ENCODE results near the gene FBXO42. TPM values are rescaled to one million over a fixed set of nuclear protein-coding genes. Genes with fewer than 3 reads are reported as not detected.

Gene FBXO42
- total and polyA plus RNA-seq, 2 of the 13 experiments (the other 11 are each of a cell fraction or from before 2014, with no cell fraction given), result 7.6 to 17.5 TPM

DNA sequence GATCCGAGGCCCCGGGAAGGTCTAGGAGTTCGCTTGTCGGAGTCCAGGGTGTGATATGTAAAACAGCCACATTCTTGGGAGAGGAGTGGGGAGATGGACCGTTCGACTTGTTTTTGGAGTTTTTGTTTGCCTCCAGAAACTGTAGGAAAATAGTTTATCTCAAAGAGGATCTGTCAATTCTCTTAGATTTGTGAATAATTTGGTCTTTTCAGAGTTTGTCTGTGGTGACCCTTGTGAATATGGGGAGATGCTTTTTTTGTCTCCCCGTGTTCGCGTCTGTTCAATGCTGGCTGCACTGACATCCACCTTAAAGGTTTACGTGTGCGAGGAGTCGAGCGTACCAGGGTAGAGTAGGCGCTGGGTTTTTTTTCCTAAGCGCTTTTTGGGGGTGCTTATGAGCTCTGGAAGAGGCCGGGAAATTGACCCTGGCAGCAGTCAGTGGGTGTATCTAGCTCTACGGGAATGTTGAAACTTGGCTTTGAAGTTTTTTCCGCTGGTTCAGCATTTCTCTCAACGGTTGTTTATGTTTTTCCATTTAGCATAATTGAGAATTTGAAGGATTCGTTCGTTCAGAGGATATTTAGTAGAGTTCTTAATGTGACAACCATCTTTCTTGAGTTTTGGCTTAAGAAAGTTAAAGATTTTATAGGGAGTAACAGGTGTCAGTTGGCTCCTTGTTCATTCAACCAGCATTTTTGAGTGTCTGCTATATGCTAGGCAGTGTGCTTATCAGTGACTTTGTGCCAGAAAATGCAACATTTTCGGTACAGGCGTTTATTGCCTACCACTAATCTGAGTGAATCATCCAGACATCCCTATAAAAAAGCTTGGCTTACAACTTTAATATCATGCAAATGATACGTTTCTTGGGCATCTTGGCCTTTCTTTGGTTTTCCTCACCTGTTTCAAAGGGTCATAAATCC is 15.9 kb upstream of the FBXO42 start:
- Histone ChIP-seq H2AFZ (ENCODE audit: low read length) (no peak overlapping the region), H3K36me3 (replicated peaks in 1 of 2; ENCODE audit: control insufficient read depth in 1 of 2, insufficient read depth in 2 of 2, low read length in 2 of 2) (no peaks in the 10 kb centered on the region), H3K27ac (ENCODE audit: extremely low read length, insufficient read depth, low read length) (peak overlapping the region; percentile 88), H3K9ac (ENCODE audit: insufficient read depth, low read depth, low read length) (peak overlapping the region; percentile 91), H3K4me1 (ENCODE audit: insufficient read depth, low read length) (peaks cover 82% of the 10 kb centered on the region), H3K9me3 (ENCODE audit: low read length) (no peaks in the 10 kb centered on the region), H3K4me3 (replicated peaks in 1 of 3; ENCODE audit: insufficient read depth in 1 of 3, low read depth in 2 of 3, low read length in 3 of 3) (peak overlapping the region; percentile 87 to 96 (median 94)), H3K27me3 (ENCODE audit: control insufficient read depth in 1 of 2, insufficient read depth in 2 of 2, low read length in 2 of 2) (peaks cover 0 to 2% of the 10 kb centered on the region in 2 experiments; a peak in 1 of 5 replicates), H3K79me2 (ENCODE audit: insufficient read depth, low read length) (peaks cover 56% of the 10 kb centered on the region), H3K4me2 (ENCODE audit: low read depth, low read length) (peak overlapping the region; percentile 91), H4K20me1 (ENCODE audit: insufficient read depth, low read length) (peaks cover 39% of the 10 kb centered on the region)
- ChIA-PET CTCF (ENCODE audit: low intra/inter-chr PET ratio, low total read pairs) (no interaction called here), POLR2A (interaction anchor here (1.2 to 2.2 kb wide), 5 partner anchors 12 to 145 kb away, joined by 4 to 7 read pairs (median 4); partner anchors contain the start of gene NECAP2)
- TF ChIP-seq SSRP1 (CRISPR knock-in tag; IDR thresholded peaks at IDR 0.05) (no peak), RARG (CRISPR knock-in tag; IDR thresholded peaks at IDR 0.05; ENCODE audit: low read depth) (no peak), MAFK (conservative IDR thresholded peaks at IDR 0.05 in 1 of 2, IDR thresholded peaks at IDR 0.05 in 1 of 2; ENCODE audit: low read length in 2 of 2) (peak; percentile 97 to 98), ZNF205 (CRISPR knock-in tag; IDR thresholded peaks at IDR 0.05) (peak; percentile 78), MAFG (CRISPR knock-in tag; IDR thresholded peaks at IDR 0.05) (peak; percentile 55; the same call in 1 of the 2 replicates), MAFF (IDR thresholded peaks at IDR 0.05; ENCODE audit: low read depth, low read length) (peak; percentile 97)
- FAIRE-seq (no peak), DNase-seq (ENCODE audit: low spot score) (no peak), ATAC-seq (no peak)
- no TSS peak for BruUV-seq (replicated peaks)
- in situ Hi-C loops (cut with HindIII; ENCODE audit: extremely low pct_ligation_motif_present, low pct_unique_long_range_greater_than_20kb), result no loop called here
- intact Hi-C loops (cut with micrococcal nuclease; ENCODE audit: unreplicated experiment), result loop anchor here (1.0 kb wide), 1 partner anchor 16 kb away; the partner anchor contains the start of gene FBXO42
- WGBS (ENCODE audit: low lambda C conversion rate), result 4% methylated on average over 24 of the region's 24 CpGs
